B cell (primary cell): ENCODE measurements around the gene RAB31. TPM values are rescaled to one million over a fixed set of nuclear protein-coding genes. Genes with fewer than 3 reads are reported as not detected.

Experiments used
- ATAC-seq: fragments of 200-7000 bp; cut with Tn5 transposase; one replicate; pipeline ENCODE4 v1.10.0; 2021; ENCODE audit warnings: low read depth, mild to moderate bottlenecking, moderate number of reproducible peaks, moderate library complexity
- CTCF ChIA-PET: fragments of 350-600 bp; sonication (Branson Sonifier 250); formaldehyde crosslinking; loops from one replicate; lab custom pipeline; 2021; ENCODE audit warnings: antibody characterized with exemption, inconsistent platforms; lab: Charles Lee
- POLR2A ChIA-PET: fragments of 350-600 bp; sonication (Branson Sonifier 250); formaldehyde crosslinking; loops from one replicate; lab custom pipeline; 2021; ENCODE audit warnings: antibody characterized with exemption; lab: Charles Lee
- DNase-seq: peaks from one replicate; pipeline ENCODE4 v3.0.0; 2013
- H2AFZ ChIP-seq: 2 replicates; pipeline ENCODE4 v1.6.1; 2012; ENCODE audit warnings: mild to moderate bottlenecking, low read depth, low read length; ENCODE audit not compliant: insufficient read depth, poor library complexity, severe bottlenecking
- H3K27ac ChIP-seq, 2 donors: 1 replicate in 1 of 2; 2 replicates in 1 of 2; pipeline ENCODE4 v1.5.1; 2012 to 2013; ENCODE audit warnings: low read length in 2 of 2, mild to moderate bottlenecking in 2 of 2, moderate library complexity in 1 of 2
- H3K27me3 ChIP-seq, 4 experiments: fragments of 200-600 bp in 1 of 4; sonication (generic) in 1 of 4; replicated peaks in 1 of 4; 1 replicate in 2 of 4; 2 replicates in 2 of 4; pipeline versions ENCODE4 v1.6.1 to v1.7.0; 2013 to 2016; ENCODE audit warnings: low read length in 3 of 4, mild to moderate bottlenecking in 2 of 4, mixed read lengths in 1 of 4, moderate library complexity in 1 of 4; ENCODE audit not compliant: insufficient read depth in 4 of 4, control insufficient read depth in 3 of 4; ENCODE audit errors: control extremely low read depth in 1 of 4
- H3K36me3 ChIP-seq, 2 experiments: replicated peaks in 1 of 2; 1 replicate in 1 of 2; 2 replicates in 1 of 2; pipeline versions ENCODE4 v1.6.1 to v1.7.1; 2013; ENCODE audit warnings: low read length in 1 of 2; ENCODE audit not compliant: insufficient read depth in 2 of 2, control insufficient read depth in 1 of 2; ENCODE audit errors: control extremely low read depth in 1 of 2, extremely low read depth in 1 of 2
- H3K4me1 ChIP-seq, 2 donors: fragments of 200-600 bp in 1 of 2; sonication (generic) in 1 of 2; 1 replicate in 1 of 2; 2 replicates in 1 of 2; pipeline versions ENCODE4 v1.5.1 to v1.6.1; 2013 to 2017; ENCODE audit warnings: low read length in 2 of 2; ENCODE audit not compliant: control insufficient read depth in 2 of 2, insufficient read depth in 2 of 2
- H3K4me2 ChIP-seq: replicated peaks from 2 replicates; pipeline ENCODE3; 2012; ENCODE audit warnings: mild to moderate bottlenecking, low read depth, low read length; ENCODE audit not compliant: poor library complexity, severe bottlenecking
- H3K4me3 ChIP-seq, 5 experiments: fragments of 200-600 bp in 1 of 5; sonication (generic) in 1 of 5; 1 replicate in 3 of 5; 2 replicates in 2 of 5; pipeline versions ENCODE4 v1.5.1 to v1.7.0; 2011 to 2016; ENCODE audit warnings: low read length in 4 of 5, mild to moderate bottlenecking in 4 of 5, low read depth in 2 of 5, control low read depth in 1 of 5, moderate library complexity in 1 of 5; ENCODE audit not compliant: insufficient read depth in 1 of 5; ENCODE audit errors: control extremely low read depth in 1 of 5, extremely low read depth in 1 of 5
- H3K79me2 ChIP-seq: fragments of 200-600 bp; sonication (generic); one replicate; pipeline ENCODE4 v1.6.0; 2016; ENCODE audit warnings: low read length; ENCODE audit not compliant: control insufficient read depth, insufficient read depth
- H3K9ac ChIP-seq: fragments of 200-600 bp; sonication (generic); 2 replicates; pipeline ENCODE4 v1.6.1; 2017; ENCODE audit warnings: mild to moderate bottlenecking, low read length, moderate library complexity
- H3K9me3 ChIP-seq, 3 donors: one replicate each; pipeline versions ENCODE4 v1.6.1 to v1.7.1; 2013; ENCODE audit warnings: low read length in 2 of 3; ENCODE audit not compliant: control insufficient read depth in 2 of 3, insufficient read depth in 1 of 3; ENCODE audit errors: control extremely low read depth in 1 of 3
- H4K20me1 ChIP-seq: 2 replicates; pipeline ENCODE4 v1.6.0; 2012; ENCODE audit warnings: mild to moderate bottlenecking, low read length; ENCODE audit not compliant: insufficient read depth, control insufficient read depth, poor library complexity, severe bottlenecking
- H3K27ac Mint-ChIP-seq: one replicate; pipeline ENCODE4 v1.8.0; 2021; ENCODE audit warnings: mixed read lengths
- H3K27me3 Mint-ChIP-seq: one replicate; pipeline ENCODE4 v1.8.0; 2021; ENCODE audit warnings: mixed read lengths
- H3K4me1 Mint-ChIP-seq: one replicate; pipeline ENCODE4 v1.8.0; 2021; ENCODE audit warnings: mixed read lengths
- H3K4me3 Mint-ChIP-seq: one replicate; pipeline ENCODE4 v1.8.0; 2021; ENCODE audit warnings: mixed read lengths
- H3K9me3 Mint-ChIP-seq: one replicate; pipeline ENCODE4 v1.8.0; 2022; ENCODE audit warnings: mixed read lengths; ENCODE audit not compliant: insufficient read depth
- EZH2 ChIP-seq: IDR thresholded peaks from 2 replicates; pipeline ENCODE4 v1.6.1; 2012; ENCODE audit warnings: borderline replicate concordance, low read depth, mild to moderate bottlenecking, moderate library complexity, low read length; ENCODE audit not compliant: insufficient read depth, poor library complexity, severe bottlenecking
- WGBS: methylation state at CpG from one replicate; pipeline ENCODE4 v1.1.5; 2013; ENCODE audit warnings: missing lambda C conversion rate; ENCODE audit not compliant: insufficient coverage; 5-methylcytosine and 5-hydroxymethylcytosine counted together
- intact Hi-C: fragments of 100-400 bp; cut with micrococcal nuclease; formaldehyde crosslinking; loops from one replicate; pipeline ENCODE4 v1.10.0; 2022
- polyA plus RNA-seq: library from polyadenylated mRNA; depleted of rRNA; stranded (reverse); fragments of >200 nt; gene quantifications from 2 replicates; pipeline ENCODE4 v1.2.3, GENCODE V29; 2012
- total RNA-seq, 2 donors: library from RNA; stranded (reverse); fragments of 120-200 nt in 1 of 2; gene quantifications; 1 replicate in 1 of 2; 2 replicates in 1 of 2; pipeline versions ENCODE4 v1.2.3 to v1.2.4, GENCODE V29; 2013 to 2022
- TF ChIP-seq, protein P1 (sequence below): fragments of 200-600 bp; IDR thresholded peaks from one replicate; pipeline ENCODE4 v1.8.0; 2022; ENCODE audit warnings: antibody characterized with exemption, mild to moderate bottlenecking

The RAB31 gene
- total and polyA plus RNA-seq, 2 donors (not counting 1 experiment from before 2014, with no cell fraction given), result 15.5 to 44.6 TPM

DNA sequence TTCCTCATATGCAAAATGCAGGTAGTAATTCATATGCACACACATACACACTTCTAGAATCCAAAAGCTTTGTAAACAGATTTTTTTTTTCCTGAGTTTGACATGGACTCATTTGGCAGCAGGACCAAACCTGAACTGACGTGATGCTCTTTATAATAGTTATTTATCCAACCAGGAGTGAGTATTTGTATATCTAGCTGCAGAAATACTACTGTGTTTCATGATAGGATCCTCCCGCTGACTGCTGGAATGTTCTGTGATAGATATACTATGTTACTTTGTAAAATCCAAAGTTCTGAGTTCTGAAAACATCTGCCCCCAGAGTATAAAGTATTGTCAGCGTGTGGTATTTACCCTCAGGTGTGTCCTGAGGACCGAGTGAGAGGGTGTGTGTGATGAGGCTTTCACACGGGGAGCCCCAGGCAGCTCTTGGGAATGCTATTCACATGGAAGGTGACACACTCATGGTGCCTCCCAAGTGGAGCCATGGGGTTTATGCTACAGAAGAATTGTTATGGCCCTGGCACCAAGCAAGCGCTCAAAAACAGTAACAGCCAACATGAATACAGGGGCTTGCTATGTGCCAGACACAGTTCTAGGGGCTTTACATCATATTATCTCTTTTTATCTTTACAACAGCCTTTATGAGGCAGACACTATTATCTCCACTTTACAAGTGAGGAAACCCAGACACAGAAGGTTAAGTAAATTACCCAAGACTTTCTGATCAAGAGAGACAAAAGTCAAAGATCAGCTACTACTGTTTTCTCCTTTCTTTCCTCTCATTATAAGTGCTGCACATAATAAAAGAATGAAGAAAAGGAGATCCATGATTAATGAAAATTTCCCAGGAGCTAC is 161.0 kb downstream of the RAB31 start:
- peaks cover 18% of the 10 kb centered on the region for H3K27me3 Mint-ChIP-seq
- H3K27me3 ChIP-seq, result peaks cover 0 to 4% (median 0%) of the 10 kb centered on the region in 4 experiments
- H3K9ac ChIP-seq, result no peak overlapping the region
- no peak overlapping the region for H3K27ac Mint-ChIP-seq
- H4K20me1 ChIP-seq, result no peaks in the 10 kb centered on the region
- TF ChIP-seq, protein P1, sequence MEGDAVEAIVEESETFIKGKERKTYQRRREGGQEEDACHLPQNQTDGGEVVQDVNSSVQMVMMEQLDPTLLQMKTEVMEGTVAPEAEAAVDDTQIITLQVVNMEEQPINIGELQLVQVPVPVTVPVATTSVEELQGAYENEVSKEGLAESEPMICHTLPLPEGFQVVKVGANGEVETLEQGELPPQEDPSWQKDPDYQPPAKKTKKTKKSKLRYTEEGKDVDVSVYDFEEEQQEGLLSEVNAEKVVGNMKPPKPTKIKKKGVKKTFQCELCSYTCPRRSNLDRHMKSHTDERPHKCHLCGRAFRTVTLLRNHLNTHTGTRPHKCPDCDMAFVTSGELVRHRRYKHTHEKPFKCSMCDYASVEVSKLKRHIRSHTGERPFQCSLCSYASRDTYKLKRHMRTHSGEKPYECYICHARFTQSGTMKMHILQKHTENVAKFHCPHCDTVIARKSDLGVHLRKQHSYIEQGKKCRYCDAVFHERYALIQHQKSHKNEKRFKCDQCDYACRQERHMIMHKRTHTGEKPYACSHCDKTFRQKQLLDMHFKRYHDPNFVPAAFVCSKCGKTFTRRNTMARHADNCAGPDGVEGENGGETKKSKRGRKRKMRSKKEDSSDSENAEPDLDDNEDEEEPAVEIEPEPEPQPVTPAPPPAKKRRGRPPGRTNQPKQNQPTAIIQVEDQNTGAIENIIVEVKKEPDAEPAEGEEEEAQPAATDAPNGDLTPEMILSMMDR, result no peak
- no peak for TF ChIP-seq EZH2
- CTCF ChIA-PET, result no interaction called here
- no peaks in the 10 kb centered on the region for H3K4me1 ChIP-seq
- H3K4me2 ChIP-seq, result no peak overlapping the region
- no peak overlapping the region for H3K4me3 Mint-ChIP-seq
- no peak for DNase-seq
- H2AFZ ChIP-seq, result no peak overlapping the region
- intact Hi-C loops, result no loop called here
- H3K36me3 ChIP-seq, result no peaks in the 10 kb centered on the region
- H3K27ac ChIP-seq, result no peak overlapping the region
- peaks cover 6% of the 10 kb centered on the region for H3K9me3 Mint-ChIP-seq
- WGBS, result 53% methylated on average over 3 of the region's 6 CpGs
- POLR2A ChIA-PET, result no interaction called here
- peaks cover 1 to 18% (median 17%) of the 10 kb centered on the region in 3 donors for H3K9me3 ChIP-seq
- H3K79me2 ChIP-seq, result no peaks in the 10 kb centered on the region
- H3K4me1 Mint-ChIP-seq, result peaks cover 1% of the 10 kb centered on the region
- H3K4me3 ChIP-seq, result no peak overlapping the region
- no peak for ATAC-seq

DNA sequence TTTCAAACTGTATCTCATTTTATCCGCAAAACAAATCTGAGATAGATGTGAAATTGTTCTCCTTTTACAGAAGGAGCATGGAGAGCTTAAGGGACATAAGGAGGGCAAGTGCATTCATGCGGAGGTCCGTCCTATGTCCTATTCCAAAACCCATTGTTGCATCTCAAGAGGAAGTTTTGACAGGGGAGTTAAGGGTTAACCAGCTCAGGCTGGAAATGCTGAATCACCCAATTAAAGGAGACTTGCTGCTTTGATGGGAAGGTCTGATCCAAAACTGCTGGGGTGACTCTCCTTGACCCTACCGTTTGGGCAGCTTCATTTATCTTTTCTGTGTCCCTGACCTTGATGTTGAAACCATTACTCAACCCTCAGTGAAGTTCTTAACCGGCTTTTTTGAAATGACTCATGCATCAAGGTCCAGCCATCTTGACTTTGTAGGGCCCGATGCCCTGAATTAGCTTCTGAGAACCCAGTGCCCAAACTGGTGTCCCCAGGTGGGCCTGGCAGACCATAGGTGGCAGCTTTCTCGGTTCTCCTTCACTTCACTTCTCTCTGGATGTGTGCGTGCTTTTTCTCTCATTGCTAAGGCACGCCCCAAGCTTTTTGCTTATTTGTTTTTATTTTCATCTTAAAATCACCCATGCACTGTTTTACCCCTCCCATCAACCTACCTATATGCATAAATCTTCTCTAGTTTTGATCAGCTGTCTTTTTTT is 161.8 kb downstream of the RAB31 start:
- peaks cover 6% of the 10 kb centered on the region for H3K9me3 Mint-ChIP-seq
- TF ChIP-seq EZH2, result no peak
- TF ChIP-seq, protein P1, result no peak
- Histone ChIP-seq H3K4me2 (no peak overlapping the region), H3K4me1 (no peaks in the 10 kb centered on the region), H2AFZ (no peak overlapping the region), H4K20me1 (no peaks in the 10 kb centered on the region), H3K27ac (no peak overlapping the region), H3K9ac (no peak overlapping the region), H3K9me3 (peaks cover 1 to 17% (median 13%) of the 10 kb centered on the region in 3 donors), H3K27me3 (peaks cover 0 to 4% (median 0%) of the 10 kb centered on the region in 4 experiments), H3K79me2 (no peaks in the 10 kb centered on the region), H3K36me3 (no peaks in the 10 kb centered on the region), H3K4me3 (no peak overlapping the region)
- H3K27me3 Mint-ChIP-seq, result peaks cover 18% of the 10 kb centered on the region
- CTCF ChIA-PET, result no interaction called here
- H3K4me1 Mint-ChIP-seq, result peaks cover 1% of the 10 kb centered on the region
- H3K27ac Mint-ChIP-seq, result no peak overlapping the region
- POLR2A ChIA-PET, result no interaction called here
- no peak overlapping the region for H3K4me3 Mint-ChIP-seq
- WGBS, result 33% methylated on average over 5 of the region's 9 CpGs
- DNase-seq, result no peak
- intact Hi-C loops, result no loop called here
- ATAC-seq, result no peak
